K562 (cell line): ENCODE measurements around the gene CAB39.

Experiments
- ARID4B ChIP-seq: sonication (generic); formaldehyde crosslinking; IDR thresholded peaks from 2 replicates; pipeline ENCODE4 v1.8.0; 2022; ENCODE audit warnings: mild to moderate bottlenecking, missing genetic modification reagents
- EZH2 ChIP-seq: IDR thresholded peaks from 2 replicates; pipeline ENCODE4 v1.6.1; 2012; ENCODE audit warnings: low read depth, mild to moderate bottlenecking, inconsistent platforms, low read length, borderline replicate concordance
- FOXM1 ChIP-seq, 2 experiments: fragments of 450-650 bp in 1 of 2; sonication (generic) in 1 of 2; formaldehyde crosslinking in 1 of 2; IDR thresholded peaks; 2 replicates each; pipeline versions ENCODE4 v1.6.1 to v1.9.0; 2017 to 2022; ENCODE audit warnings: low read depth in 2 of 2, mild to moderate bottlenecking in 2 of 2, missing genetic modification reagents in 1 of 2, moderate library complexity in 1 of 2
- HLTF ChIP-seq: fragments of 450-650 bp; IDR thresholded peaks from 2 replicates; pipeline ENCODE4 v1.6.1; 2016
- KAT7 ChIP-seq: sonication (generic); formaldehyde crosslinking; IDR thresholded peaks from 2 replicates; pipeline ENCODE4 v1.8.0; 2022; ENCODE audit warnings: missing genetic modification reagents, mild to moderate bottlenecking, borderline replicate concordance
- MAFG ChIP-seq: fragments of 450-650 bp; conservative IDR thresholded peaks from 2 replicates; pipeline ENCODE4 v1.6.1; 2016; ENCODE audit warnings: missing genetic modification characterization, missing compliant biosample characterization
- MTA2 ChIP-seq: fragments of 450-650 bp; IDR thresholded peaks from 2 replicates; pipeline ENCODE4 v1.6.1; 2016; ENCODE audit warnings: low read depth
- MTA3 ChIP-seq: fragments of 450-650 bp; formaldehyde crosslinking; IDR thresholded peaks from 2 replicates; pipeline ENCODE4 v1.6.1; 2017; ENCODE audit warnings: mild to moderate bottlenecking, borderline replicate concordance
- POLR3A ChIP-seq: IDR thresholded peaks from 2 replicates; pipeline ENCODE4 v1.6.1; 2011; ENCODE audit warnings: borderline replicate concordance, mild to moderate bottlenecking, moderate library complexity; ENCODE audit not compliant: insufficient read length, insufficient read depth; ENCODE audit errors: extremely low read depth
- TF ChIP-seq, protein P1 (sequence below): fragments of 250-450 bp; sonication (Bioruptor Pico); IDR thresholded peaks from 2 replicates; pipeline ENCODE4 v1.8.0; 2022; ENCODE audit warnings: moderate library complexity, mild to moderate bottlenecking, inconsistent platforms
- TF ChIP-seq, protein P2 (sequence below): fragments of 450-650 bp; IDR thresholded peaks from 2 replicates; pipeline ENCODE4 v1.6.1; 2017; ENCODE audit warnings: mild to moderate bottlenecking, moderate library complexity
- TF ChIP-seq, protein P3 (sequence below): fragments of 450-650 bp; IDR thresholded peaks from 2 replicates; pipeline ENCODE4 v1.6.1; 2016

GRCh38 chr2:230840301-230840700 lies 127.7 kb downstream of the CAB39 start:
- TF ChIP-seq POLR3A, result no peak
- no peak for TF ChIP-seq EZH2
- TF ChIP-seq KAT7 (CRISPR knock-in tag), result no peak
- TF ChIP-seq, protein P1, sequence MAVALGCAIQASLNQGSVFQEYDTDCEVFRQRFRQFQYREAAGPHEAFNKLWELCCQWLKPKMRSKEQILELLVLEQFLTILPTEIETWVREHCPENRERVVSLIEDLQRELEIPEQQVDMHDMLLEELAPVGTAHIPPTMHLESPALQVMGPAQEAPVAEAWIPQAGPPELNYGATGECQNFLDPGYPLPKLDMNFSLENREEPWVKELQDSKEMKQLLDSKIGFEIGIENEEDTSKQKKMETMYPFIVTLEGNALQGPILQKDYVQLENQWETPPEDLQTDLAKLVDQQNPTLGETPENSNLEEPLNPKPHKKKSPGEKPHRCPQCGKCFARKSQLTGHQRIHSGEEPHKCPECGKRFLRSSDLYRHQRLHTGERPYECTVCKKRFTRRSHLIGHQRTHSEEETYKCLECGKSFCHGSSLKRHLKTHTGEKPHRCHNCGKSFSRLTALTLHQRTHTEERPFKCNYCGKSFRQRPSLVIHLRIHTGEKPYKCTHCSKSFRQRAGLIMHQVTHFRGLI (CRISPR knock-in tag), result no peak
- TF ChIP-seq, protein P2, sequence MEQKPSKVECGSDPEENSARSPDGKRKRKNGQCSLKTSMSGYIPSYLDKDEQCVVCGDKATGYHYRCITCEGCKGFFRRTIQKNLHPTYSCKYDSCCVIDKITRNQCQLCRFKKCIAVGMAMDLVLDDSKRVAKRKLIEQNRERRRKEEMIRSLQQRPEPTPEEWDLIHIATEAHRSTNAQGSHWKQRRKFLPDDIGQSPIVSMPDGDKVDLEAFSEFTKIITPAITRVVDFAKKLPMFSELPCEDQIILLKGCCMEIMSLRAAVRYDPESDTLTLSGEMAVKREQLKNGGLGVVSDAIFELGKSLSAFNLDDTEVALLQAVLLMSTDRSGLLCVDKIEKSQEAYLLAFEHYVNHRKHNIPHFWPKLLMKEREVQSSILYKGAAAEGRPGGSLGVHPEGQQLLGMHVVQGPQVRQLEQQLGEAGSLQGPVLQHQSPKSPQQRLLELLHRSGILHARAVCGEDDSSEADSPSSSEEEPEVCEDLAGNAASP, result no peak
- TF ChIP-seq HLTF, result no peak
- TF ChIP-seq MAFG (tag), result no peak
- TF ChIP-seq MTA2, result no peak
- TF ChIP-seq FOXM1 (IDR thresholded peaks at IDR 0.05; ENCODE audit: low read depth), result no peak
- no peak for TF ChIP-seq FOXM1 (CRISPR knock-in tag; IDR thresholded peaks at IDR 0.05; ENCODE audit: low read depth)
- TF ChIP-seq ARID4B (CRISPR knock-in tag), result no peak
- TF ChIP-seq MTA3, result no peak
- TF ChIP-seq, protein P3, sequence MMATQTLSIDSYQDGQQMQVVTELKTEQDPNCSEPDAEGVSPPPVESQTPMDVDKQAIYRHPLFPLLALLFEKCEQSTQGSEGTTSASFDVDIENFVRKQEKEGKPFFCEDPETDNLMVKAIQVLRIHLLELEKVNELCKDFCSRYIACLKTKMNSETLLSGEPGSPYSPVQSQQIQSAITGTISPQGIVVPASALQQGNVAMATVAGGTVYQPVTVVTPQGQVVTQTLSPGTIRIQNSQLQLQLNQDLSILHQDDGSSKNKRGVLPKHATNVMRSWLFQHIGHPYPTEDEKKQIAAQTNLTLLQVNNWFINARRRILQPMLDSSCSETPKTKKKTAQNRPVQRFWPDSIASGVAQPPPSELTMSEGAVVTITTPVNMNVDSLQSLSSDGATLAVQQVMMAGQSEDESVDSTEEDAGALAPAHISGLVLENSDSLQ, result no peak
